ENCODE measurements around the gene RPS15. TPM values are rescaled to one million over a fixed set of nuclear protein-coding genes. Genes with fewer than 3 reads are reported as not detected.

Gene RPS15
- total and polyA plus RNA-seq, 2 of the 13 experiments (the other 11 are each of a cell fraction or from before 2014, with no cell fraction given): 695 to 1,411 TPM

DNA sequence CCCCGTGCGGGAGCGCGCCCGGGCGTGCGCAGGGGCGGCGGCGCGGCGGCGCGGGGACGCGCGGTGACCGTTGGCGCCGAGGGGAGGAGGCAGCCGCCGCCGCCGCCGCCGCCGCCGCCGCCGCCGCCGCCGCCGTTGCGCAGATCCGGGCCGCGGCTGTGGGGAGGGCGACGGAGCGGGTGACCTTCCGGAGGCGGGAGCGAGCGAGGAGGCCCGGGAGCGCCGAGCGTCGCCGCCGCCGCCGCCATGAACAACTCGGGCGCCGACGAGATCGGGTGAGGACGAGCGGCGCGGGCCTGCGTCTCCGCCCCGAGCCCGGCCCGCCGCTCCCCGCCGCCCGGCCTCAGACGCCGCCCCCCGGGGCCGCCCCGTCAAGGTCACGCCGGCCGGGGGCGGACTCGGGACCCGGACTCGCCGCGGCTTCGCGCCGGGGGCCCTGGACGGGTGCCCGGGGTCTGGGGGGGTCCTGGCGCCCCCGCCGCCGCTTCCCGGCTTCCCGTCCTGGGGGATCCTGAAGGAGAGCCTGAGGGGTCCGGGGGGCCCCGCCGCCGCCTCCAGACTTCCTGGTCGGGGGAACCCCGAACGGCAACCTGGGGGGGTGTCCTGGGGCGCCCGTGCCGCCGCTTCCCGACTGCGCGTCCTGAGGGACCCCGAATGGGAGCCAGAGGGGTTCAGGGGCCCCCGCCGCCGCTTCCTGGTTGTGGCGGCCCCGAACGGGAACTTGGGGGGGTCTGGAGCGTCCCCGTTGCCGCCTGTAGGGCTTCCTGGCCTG, 30.5 kb upstream of the RPS15 start, which contains the start of gene DAZAP1 (continued):
- TF ChIP-seq, protein P1, sequence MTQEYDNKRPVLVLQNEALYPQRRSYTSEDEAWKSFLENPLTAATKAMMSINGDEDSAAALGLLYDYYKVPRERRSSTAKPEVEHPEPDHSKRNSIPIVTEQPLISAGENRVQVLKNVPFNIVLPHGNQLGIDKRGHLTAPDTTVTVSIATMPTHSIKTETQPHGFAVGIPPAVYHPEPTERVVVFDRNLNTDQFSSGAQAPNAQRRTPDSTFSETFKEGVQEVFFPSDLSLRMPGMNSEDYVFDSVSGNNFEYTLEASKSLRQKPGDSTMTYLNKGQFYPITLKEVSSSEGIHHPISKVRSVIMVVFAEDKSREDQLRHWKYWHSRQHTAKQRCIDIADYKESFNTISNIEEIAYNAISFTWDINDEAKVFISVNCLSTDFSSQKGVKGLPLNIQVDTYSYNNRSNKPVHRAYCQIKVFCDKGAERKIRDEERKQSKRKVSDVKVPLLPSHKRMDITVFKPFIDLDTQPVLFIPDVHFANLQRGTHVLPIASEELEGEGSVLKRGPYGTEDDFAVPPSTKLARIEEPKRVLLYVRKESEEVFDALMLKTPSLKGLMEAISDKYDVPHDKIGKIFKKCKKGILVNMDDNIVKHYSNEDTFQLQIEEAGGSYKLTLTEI (CRISPR knock-in tag; conservative IDR thresholded peaks at IDR 0.05): no peak
- TF ChIP-seq JARID2 (CRISPR knock-in tag; IDR thresholded peaks at IDR 0.05; ENCODE audit: insufficient replicate concordance) (no peak), FOXK1 (CRISPR knock-in tag; IDR thresholded peaks at IDR 0.05; ENCODE audit: borderline replicate concordance, low read depth) (no peak), SMAD3 (CRISPR knock-in tag; IDR thresholded peaks at IDR 0.05) (no peak), PHF21A (CRISPR knock-in tag; IDR thresholded peaks at IDR 0.05) (peak; percentile 6; the same call in 1 of the 2 replicates), RBM39 (IDR thresholded peaks at IDR 0.05; ENCODE audit: low read depth, low read length, poor library complexity, severe bottlenecking) (no peak), ZZZ3 (CRISPR knock-in tag; IDR thresholded peaks at IDR 0.05; ENCODE audit: borderline replicate concordance) (no peak), ZFP36 (IDR thresholded peaks at IDR 0.05; ENCODE audit: borderline replicate concordance, low read depth, low read length, partially characterized antibody) (no peak), SYNCRIP (IDR thresholded peaks at IDR 0.05; ENCODE audit: insufficient read depth, low read depth, low read length) (no peak), ZNF451 (CRISPR knock-in tag; IDR thresholded peaks at IDR 0.05) (peak; percentile 36; the same call in 1 of the 2 replicates), ZNF337 (CRISPR knock-in tag; IDR thresholded peaks at IDR 0.05; ENCODE audit: borderline replicate concordance, low read depth) (no peak), ELF1 (CRISPR knock-in tag; IDR thresholded peaks at IDR 0.05) (0 out of 2 replicates have a peak, but pooled peaks have one; percentile 1), ZC3H13 (CRISPR knock-in tag; IDR thresholded peaks at IDR 0.05) (no peak), POGZ (CRISPR knock-in tag; IDR thresholded peaks at IDR 0.05) (peak; percentile 11; the same call in 1 of the 2 replicates), ZNF251 (CRISPR knock-in tag; IDR thresholded peaks at IDR 0.05) (no peak), SATB2 (CRISPR knock-in tag; IDR thresholded peaks at IDR 0.05) (no peak), ZNF224 (CRISPR knock-in tag; IDR thresholded peaks at IDR 0.05) (no peak)
- TF ChIP-seq, protein P2, sequence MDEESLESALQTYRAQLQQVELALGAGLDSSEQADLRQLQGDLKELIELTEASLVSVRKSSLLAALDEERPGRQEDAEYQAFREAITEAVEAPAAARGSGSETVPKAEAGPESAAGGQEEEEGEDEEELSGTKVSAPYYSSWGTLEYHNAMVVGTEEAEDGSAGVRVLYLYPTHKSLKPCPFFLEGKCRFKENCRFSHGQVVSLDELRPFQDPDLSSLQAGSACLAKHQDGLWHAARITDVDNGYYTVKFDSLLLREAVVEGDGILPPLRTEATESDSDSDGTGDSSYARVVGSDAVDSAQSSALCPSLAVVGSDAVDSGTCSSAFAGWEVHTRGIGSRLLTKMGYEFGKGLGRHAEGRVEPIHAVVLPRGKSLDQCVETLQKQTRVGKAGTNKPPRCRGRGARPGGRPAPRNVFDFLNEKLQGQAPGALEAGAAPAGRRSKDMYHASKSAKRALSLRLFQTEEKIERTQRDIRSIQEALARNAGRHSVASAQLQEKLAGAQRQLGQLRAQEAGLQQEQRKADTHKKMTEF (CRISPR knock-in tag; IDR thresholded peaks at IDR 0.05): no peak
- TF ChIP-seq, protein P3, sequence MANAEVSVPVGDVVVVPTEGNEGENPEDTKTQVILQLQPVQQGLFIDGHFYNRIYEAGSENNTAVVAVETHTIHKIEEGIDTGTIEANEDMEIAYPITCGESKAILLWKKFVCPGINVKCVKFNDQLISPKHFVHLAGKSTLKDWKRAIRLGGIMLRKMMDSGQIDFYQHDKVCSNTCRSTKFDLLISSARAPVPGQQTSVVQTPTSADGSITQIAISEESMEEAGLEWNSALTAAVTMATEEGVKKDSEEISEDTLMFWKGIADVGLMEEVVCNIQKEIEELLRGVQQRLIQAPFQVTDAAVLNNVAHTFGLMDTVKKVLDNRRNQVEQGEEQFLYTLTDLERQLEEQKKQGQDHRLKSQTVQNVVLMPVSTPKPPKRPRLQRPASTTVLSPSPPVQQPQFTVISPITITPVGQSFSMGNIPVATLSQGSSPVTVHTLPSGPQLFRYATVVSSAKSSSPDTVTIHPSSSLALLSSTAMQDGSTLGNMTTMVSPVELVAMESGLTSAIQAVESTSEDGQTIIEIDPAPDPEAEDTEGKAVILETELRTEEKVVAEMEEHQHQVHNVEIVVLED (CRISPR knock-in tag; IDR thresholded peaks at IDR 0.05; ENCODE audit: borderline replicate concordance): no peak
- TF ChIP-seq, protein P4, sequence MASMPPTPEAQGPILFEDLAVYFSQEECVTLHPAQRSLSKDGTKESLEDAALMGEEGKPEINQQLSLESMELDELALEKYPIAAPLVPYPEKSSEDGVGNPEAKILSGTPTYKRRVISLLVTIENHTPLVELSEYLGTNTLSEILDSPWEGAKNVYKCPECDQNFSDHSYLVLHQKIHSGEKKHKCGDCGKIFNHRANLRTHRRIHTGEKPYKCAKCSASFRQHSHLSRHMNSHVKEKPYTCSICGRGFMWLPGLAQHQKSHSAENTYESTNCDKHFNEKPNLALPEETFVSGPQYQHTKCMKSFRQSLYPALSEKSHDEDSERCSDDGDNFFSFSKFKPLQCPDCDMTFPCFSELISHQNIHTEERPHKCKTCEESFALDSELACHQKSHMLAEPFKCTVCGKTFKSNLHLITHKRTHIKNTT (CRISPR knock-in tag; IDR thresholded peaks at IDR 0.05): no peak
